Activated CD4-positive, alpha-beta T cell treated with anti-CD3 and anti-CD28 coated beads, Interleukin-2, amount 50 U/mL, for 16 hours (primary cell): Measurements from ENCODE around the gene CDYL2.
"Not testable (repeated sequence)": the region's sequence is repeated elsewhere in the genome, so short reads cannot be mapped to it uniquely, and the experiment has no call there.

ENCODE experiments used
- DNase-seq: peaks from one replicate; pipeline ENCODE4 v3.0.0-alpha.2; 2020

CDYL2 gene

GRCh38 chr16:80743273-80743672 is 61.1 kb downstream of the CDYL2 start:
- DNase-seq, result no peak

- no peak for DNase-seq
These were observed 62.1 kb downstream of the CDYL2 start for GRCh38 chr16:80742331-80742730.

GRCh38 chr16:80741724-80742123 is 62.7 kb downstream of the CDYL2 start:
- no peak for DNase-seq

GRCh38 chr16:80739523-80739922 is 64.9 kb downstream of the CDYL2 start:
- DNase-seq, result peak; percentile 37

- DNase-seq, result no peak
These were observed 65.9 kb downstream of the CDYL2 start for GRCh38 chr16:80738521-80738920.

GRCh38 chr16:80735846-80736245 is 68.6 kb downstream of the CDYL2 start:
- no peak for DNase-seq

GRCh38 chr16:80733407-80733806 is 71.0 kb downstream of the CDYL2 start:
- no peak for DNase-seq

GRCh38 chr16:80731915-80732314 is 72.5 kb downstream of the CDYL2 start:
- DNase-seq, result no peak

- not testable (repeated sequence) for DNase-seq
These were observed 77.2 kb downstream of the CDYL2 start for GRCh38 chr16:80727066-80727763.

- DNase-seq, result no peak
These were observed 78.7 kb downstream of the CDYL2 start for GRCh38 chr16:80725566-80726162.

GRCh38 chr16:80723981-80724380 is 80.4 kb downstream of the CDYL2 start:
- DNase-seq, result no peak

GRCh38 chr16:80723091-80723490 is 81.3 kb downstream of the CDYL2 start:
- no peak for DNase-seq

- no peak for DNase-seq
These were observed 83.5 kb downstream of the CDYL2 start for GRCh38 chr16:80720804-80721371.

GRCh38 chr16:80719573-80719972 is 84.8 kb downstream of the CDYL2 start:
- peak; percentile 8 for DNase-seq

- no peak for DNase-seq
These were observed 85.7 kb downstream of the CDYL2 start for GRCh38 chr16:80718480-80719220.

- DNase-seq, result no peak
These were observed 86.8 kb downstream of the CDYL2 start for GRCh38 chr16:80717611-80718010.

- no peak for DNase-seq
These were observed 87.7 kb downstream of the CDYL2 start for GRCh38 chr16:80716564-80717139.

GRCh38 chr16:80711406-80711805 is 93.0 kb downstream of the CDYL2 start:
- DNase-seq, result no peak

- DNase-seq, result no peak
These were observed 93.5 kb downstream of the CDYL2 start for GRCh38 chr16:80710918-80711317.

- no peak for DNase-seq
These were observed 95.6 kb downstream of the CDYL2 start for GRCh38 chr16:80708823-80709222.

GRCh38 chr16:80707686-80708085 is 96.7 kb downstream of the CDYL2 start:
- no peak for DNase-seq

GRCh38 chr16:80705596-80705995 is 98.8 kb downstream of the CDYL2 start:
- DNase-seq, result no peak

- no peak for DNase-seq
These were observed 99.5 kb downstream of the CDYL2 start for GRCh38 chr16:80704751-80705505.
